GM12801 (cell line): ENCODE data around the gene CHDH.

Experiments
- CTCF ChIP-seq: IDR thresholded peaks from one replicate; pipeline ENCODE4 v1.5.1; 2011; ENCODE audit warnings: control low read depth; ENCODE audit not compliant: insufficient read length; ENCODE audit errors: extremely low read depth

The CHDH gene

DNA sequence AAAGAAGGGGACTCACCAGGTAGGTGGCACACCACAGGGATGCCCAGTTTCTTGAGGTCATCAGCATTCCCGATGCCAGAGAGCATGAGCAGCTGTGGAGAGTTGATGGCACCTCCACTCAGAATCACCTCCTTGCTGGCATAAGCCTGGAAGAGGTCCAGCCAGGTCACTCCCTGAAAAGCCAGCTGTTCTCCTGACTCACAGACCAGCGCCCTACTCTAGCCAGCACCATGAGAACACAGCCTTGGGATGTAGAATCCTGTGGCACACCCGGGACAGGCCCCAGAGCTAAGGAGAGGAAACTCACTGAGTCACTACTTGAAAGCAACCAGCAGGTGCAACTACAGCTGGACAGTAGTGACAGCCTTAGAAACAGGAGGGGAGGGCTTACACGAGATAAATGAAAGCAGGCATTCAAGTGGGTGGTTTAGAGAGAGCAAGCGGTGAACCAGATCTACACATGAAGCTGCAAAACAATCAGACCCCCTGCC, 24.5 kb downstream of the CHDH start:
- TF ChIP-seq CTCF: no peak

- no peak for TF ChIP-seq CTCF
These were observed 25.3 kb downstream of the CHDH start for GRCh38 chr3:53820756-53821580.

DNA sequence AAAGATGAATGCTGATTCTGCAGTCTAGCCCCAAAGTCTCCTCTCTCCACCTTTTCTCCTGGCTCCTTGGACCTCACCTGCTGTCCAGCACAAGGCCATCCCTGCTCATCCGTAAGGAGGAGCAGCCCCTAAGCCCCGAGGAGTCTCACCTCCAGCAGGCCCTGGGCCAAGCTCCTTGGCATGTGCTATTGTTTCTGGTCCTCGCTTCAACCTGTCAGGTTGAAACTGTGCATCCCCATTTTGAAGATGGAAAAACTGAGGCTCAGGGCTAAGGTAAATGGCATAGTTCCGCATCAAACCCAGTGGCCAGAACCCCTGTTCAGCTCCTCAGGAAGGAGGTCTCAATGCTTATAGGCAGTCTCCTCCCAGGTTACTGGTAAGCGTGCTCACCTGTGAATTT, 26.1 kb downstream of the CHDH start:
- TF ChIP-seq CTCF: no peak

DNA sequence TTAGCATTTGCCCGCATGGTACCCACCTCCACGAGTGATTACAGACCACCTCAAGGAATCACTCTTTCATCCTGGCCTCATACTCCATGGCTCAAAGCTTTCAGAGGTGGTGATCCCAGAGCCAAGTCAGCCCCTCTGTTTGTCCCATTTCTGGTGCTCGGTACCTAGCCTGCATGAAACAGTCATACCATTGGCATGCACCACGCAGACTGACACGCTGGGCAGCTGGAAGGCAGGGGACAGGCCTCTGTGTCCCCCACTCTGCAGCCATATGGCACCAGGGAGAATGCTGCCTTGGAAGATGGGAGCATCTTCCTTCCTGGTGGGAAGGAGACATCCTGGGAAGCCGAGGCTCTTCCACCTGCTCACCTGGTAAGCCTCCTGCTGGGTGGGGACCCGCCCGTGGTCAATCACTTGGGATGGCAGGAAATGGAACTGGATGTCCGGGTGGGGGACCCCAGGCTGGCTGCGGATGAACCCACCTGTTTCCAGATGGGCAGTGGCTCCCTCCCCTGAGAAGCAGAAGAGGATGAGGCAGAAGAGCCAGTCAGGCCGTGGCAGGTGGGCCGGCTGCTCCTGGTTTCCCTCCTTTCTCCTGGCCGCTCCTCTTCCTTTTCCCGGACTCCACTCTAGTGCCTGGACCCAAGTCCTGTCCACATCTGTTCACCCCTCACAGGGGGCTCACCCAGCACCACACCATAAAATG, 26.9 kb downstream of the CHDH start:
- TF ChIP-seq CTCF: no peak

GRCh38 chr3:53818221-53819162, 27.7 kb downstream of the CHDH start:
- no peak for TF ChIP-seq CTCF

DNA sequence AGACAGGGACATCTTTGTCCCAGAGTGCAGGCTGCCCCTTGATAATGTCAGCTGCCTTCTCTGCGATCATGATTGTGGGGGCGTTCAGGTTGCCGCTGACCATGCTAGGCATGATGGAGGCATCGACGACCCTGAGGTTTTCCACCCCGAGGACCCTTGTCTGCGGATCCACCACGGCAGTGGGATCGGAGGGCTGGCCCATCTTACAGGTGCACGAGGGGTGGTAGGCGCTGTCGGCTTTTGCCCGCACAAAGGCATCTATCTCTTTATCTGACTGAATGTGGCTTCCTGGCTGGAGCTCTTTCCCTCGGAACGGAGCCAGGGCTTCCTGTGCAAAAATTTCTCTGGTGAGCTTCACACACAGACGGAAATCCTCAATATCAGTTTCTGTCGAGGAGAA, 28.4 kb downstream of the CHDH start:
- no peak for TF ChIP-seq CTCF

DNA sequence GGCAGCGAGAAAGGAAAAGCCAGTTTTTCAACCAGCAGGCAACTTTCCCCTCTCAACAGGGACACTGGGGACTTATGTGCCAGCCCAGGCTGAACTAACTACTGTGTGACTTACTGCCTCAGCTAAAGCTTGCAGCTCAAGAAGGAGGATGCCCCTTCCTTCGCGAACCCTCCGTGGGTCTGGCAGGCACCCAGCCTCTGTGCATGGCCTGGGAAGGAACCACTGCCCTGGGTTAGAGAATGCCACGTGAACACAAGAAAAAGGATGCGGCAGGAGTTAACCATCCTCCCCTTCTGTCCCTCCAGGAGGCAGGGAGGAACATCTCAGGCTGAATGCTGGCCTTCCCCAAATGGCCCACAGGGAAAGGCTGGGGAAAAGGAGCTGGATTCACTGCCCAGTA, 29.0 kb downstream of the CHDH start:
- TF ChIP-seq CTCF: no peak
